Omental fat pad (tissue), 4 donors: ENCODE measurements around the gene THSD7B. TPM values are rescaled to one million over a fixed set of nuclear protein-coding genes. Genes with fewer than 3 reads are reported as not detected.

Experiments used
- ATAC-seq: fragments of 150-250 bp; one replicate; pipeline ENCODE4 v1.9.1; 2016; ENCODE audit warnings: mild to moderate bottlenecking, moderate library complexity; ENCODE audit not compliant: low FRiP score
- DNase-seq: peaks from one replicate; pipeline ENCODE4 v3.0.0-alpha.2; 2019; ENCODE audit warnings: low spot score
- CTCF ChIP-seq, 3 donors: fragments of 450-650 bp; IDR thresholded peaks; one replicate each; pipeline ENCODE4 v1.5.1; 2016 to 2017; ENCODE audit warnings: antibody characterized with exemption in 3 of 3, mild to moderate bottlenecking in 3 of 3, moderate library complexity in 2 of 3
- total RNA-seq, 4 donors: library from RNA; depleted of rRNA; stranded (reverse); fragments of >200 nt; gene quantifications; one replicate each; pipeline ENCODE4 v1.1.0, GENCODE V29; 2016

Gene THSD7B
- total RNA-seq, 4 donors from 2014 or later: 0.74 to 12.9 (median 2.5) TPM

- ATAC-seq (no peak), DNase-seq (no peak)
- TF ChIP-seq CTCF (IDR thresholded peaks at IDR 0.05): no peak
Measured at GRCh38 chr2:137168552-137168951, 403.2 kb downstream of the THSD7B start.

GRCh38 chr2:137172162-137172561 is 406.8 kb downstream of the THSD7B start:
- DNase-seq (no peak), ATAC-seq (no peak)
- no peak for TF ChIP-seq CTCF (IDR thresholded peaks at IDR 0.05)

- DNase-seq: no peak
- ATAC-seq: peak; percentile 76
- no peak for TF ChIP-seq CTCF (IDR thresholded peaks at IDR 0.05)
Measured at GRCh38 chr2:137173463-137173862, 408.1 kb downstream of the THSD7B start.

GRCh38 chr2:137175246-137175645 is 409.9 kb downstream of the THSD7B start:
- DNase-seq (no peak), ATAC-seq (no peak)
- no peak for TF ChIP-seq CTCF (IDR thresholded peaks at IDR 0.05)

- DNase-seq (no peak), ATAC-seq (peak; percentile 75)
- TF ChIP-seq CTCF (IDR thresholded peaks at IDR 0.05): no peak
Measured at GRCh38 chr2:137178951-137179377, 413.6 kb downstream of the THSD7B start.

GRCh38 chr2:137179542-137179941 is 414.2 kb downstream of the THSD7B start:
- no peak for TF ChIP-seq CTCF (IDR thresholded peaks at IDR 0.05)
- no peak for DNase-seq
- ATAC-seq: no peak

- DNase-seq (no peak), ATAC-seq (no peak)
- no peak for TF ChIP-seq CTCF (IDR thresholded peaks at IDR 0.05)
Measured at GRCh38 chr2:137180012-137180411, 414.7 kb downstream of the THSD7B start.
